ENCODE data around the gene OOSP2.
A peak's percentile ranks its signal among the peaks of the same experiment; 100 is the strongest.
"Not testable (repeated sequence)": the region's sequence is repeated elsewhere in the genome, so short reads cannot be mapped to it uniquely, and the experiment has no call there.

OOSP2 gene, protein sequence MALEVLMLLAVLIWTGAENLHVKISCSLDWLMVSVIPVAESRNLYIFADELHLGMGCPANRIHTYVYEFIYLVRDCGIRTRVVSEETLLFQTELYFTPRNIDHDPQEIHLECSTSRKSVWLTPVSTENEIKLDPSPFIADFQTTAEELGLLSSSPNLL

DNA sequence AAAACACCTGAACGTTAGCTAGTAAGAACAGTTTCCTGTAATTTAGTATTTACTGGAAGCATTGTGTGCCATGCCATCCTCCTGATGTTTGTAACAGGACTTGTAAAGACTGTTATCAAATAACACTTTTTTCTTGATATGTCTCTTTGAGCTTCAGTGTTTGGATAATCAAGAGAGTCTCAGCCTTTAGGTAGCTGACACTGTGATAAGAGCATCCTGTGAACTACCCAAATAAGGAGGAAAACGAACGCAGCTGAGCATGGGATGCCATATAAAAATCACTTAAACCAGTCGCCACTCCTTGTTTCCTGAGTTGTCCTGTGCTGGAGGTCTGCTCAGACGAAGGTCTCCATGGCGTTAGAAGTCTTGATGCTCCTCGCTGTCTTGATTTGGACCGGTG lies at the start of gene OOSP2:
TSS of gene OOSP2 (plus strand) at position 301 of the 400 bp plus-strand sequence. CDS start at position 352, 51 bp downstream.
- no peak for DNase-seq (ENCODE audit: low spot score)

DNA sequence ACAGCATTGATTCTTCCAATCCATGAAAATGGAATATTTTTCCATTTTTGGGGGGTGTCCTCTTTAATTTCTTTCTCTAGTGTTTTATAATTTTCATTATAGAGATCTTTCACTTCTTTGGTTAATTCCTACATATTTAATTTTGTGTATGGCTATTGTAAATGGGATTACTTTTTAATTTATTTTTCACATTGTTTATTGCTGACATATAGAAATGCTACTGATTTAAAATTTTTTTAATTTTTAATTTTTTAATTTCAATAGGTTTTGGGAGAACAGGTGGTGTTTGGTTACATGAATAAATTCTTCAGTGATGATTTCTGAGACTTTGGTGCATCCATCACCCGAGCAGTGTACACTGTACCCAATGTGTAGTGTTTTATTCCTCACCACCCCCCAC lies 49.8 kb upstream of the OOSP2 start:
- no peak for DNase-seq (ENCODE audit: low spot score)

DNA sequence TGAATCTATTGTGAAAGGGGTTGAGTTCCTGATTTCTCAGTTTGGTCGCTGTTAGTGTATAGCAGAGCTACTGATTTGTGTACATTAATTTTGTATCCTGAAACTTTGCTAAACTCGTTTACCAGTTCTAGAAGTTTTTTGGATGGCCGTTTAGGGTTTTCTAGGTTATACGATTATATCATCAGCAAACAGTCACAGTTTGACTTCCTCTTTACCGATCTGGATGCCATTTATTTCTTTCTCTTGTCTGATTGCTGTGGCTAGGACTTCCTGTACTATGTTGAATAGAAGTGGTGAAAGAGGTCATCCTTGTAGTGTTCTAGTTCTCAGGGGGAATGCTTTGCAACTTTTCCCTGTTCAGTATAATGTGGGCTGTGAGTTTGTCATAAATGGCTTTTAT lies 47.8 kb upstream of the OOSP2 start:
- no peak for DNase-seq (ENCODE audit: low spot score)

DNA sequence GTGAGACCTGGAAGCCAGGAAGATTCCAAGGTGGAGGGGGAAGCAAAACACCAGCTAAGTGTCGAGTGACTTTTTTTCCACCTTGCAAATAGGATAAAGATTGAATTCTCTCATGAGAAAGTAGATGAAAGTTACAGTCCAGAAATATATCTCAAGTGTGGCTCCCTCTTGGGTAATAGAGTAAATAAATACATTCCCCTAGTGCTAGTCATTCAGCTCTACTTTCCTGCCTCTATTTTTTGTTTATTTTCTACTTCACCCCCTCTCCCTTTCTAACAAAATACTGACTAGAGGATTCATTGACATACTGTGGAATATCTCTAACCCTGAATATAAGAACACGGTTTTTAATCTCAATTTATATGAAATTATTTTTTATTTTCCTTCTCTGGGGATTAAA lies 42.4 kb upstream of the OOSP2 start:
- no peak for DNase-seq (ENCODE audit: low spot score)

DNA sequence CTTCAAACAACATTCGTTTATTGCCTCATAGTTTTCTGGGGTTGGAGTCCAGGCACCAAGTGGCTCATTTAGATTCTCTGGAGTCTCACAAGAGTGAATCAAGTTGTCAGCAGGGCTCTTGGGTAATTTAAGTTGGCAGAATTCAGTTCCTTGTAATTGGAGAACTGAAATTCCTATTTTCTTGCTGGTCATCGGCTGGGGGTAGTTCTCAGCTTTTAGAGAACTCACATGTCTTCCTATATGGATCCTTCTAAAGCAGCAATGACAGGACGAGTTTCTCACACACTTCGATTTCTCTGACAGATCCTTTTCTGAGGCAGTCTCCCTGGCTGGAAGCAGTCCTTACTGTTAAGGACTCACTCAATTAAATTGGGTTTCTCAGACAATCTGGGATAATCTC lies 40.5 kb upstream of the OOSP2 start:
- DNase-seq (ENCODE audit: low spot score) = peak; percentile 32

DNA sequence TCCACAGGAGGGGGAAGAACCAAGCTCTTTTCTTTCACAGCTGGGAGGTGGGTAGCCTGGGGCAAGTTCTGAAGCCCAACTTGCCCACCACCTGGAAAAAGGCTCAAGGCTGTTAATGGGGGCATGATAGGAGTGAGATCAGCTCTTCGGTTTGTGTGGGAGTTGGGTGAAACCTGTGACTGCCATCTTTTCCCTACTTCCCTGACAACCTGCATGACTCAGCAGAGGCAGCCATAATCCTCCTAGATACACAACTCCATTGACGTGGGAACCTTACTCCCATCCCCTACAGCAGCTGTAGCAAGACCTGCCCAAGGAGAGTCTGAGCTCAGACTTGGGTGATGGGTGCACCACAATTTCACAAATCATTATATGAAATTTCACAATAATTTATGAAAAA lies 36.5 kb upstream of the OOSP2 start:
- DNase-seq (ENCODE audit: low spot score) = no peak

DNA sequence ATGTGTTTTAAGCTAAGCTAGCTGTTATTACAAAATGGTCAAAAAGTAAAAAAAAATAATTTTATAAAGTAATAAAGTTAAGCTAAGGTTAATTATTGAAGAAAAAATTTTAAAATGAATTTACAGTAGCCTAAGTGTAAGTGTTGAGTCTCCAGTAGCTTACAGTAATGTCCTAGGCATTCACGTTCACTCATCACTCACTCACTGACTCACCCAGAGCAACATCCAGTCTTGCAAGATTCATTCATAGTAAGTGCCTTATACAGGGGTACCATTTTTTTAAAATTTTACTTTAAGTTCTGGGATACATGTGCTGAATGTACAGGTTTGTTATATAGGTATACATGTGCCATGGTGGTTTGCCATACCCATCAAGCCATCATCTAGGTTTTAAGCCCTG lies 34.8 kb upstream of the OOSP2 start:
- no peak for DNase-seq (ENCODE audit: low spot score)

DNA sequence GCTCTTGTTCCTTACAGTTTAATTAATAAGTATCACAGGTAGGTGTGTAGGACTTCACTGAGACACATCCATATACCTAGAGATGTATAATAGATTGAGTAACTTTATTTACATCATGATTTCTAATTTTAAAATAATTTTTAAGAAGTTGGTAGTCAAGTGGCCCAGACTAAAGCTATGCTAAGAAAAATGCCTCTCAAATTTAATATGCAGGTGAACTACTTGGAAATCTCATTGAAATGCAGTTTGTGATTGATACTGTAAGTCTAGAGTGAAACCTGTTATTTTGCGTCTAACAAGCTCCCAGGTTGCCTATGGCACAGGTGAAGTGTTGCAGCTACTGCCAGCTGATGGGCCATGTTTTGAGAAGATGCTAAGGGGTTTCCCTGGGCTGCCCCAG lies 23.3 kb upstream of the OOSP2 start, which contains the start of gene OOSP4B:
TSS of gene OOSP4B (plus strand) at position 301 of the 400 bp plus-strand sequence.
- no peak for DNase-seq (ENCODE audit: low spot score)

DNA sequence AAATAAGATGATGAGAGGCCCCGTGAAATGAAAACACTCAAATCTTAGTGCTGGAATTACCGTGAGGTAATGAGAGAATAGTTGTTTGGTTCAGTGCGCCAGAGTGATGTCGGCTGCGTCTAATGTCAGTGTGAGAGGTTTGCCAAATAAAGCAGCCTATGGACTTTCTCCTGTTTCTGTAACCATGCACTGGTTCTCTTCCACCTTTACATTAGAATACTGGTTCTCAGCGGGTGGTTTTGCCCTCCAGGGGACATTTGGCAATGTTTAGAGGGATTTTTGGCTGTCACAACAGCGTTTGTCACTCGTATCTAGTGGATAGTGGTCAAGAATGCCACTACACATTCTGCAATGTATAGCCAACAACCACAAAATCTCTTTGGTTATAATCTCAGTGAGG lies 22.2 kb upstream of the OOSP2 start:
- DNase-seq (ENCODE audit: low spot score) = no peak

DNA sequence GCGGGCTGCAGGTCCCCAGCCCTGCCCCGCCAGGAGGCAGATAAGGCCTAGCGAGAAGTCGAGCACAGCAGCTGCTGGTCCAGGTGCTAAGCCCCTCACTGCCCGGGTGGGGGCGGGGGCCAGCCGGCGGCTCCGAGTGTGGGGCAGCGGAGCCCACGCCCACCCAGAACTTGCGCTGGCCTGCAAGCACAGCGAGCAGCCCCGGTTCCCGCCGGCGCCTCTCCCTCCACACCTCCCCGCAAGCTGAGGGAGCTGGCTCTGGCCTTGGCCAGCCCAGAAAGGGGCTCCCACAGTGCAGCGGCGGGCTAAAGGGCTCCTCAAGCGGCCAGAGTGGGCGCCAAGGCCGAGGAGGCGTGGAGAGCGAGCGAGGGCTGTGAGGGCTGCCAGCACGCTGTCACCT lies 19.8 kb upstream of the OOSP2 start:
- DNase-seq (ENCODE audit: low spot score) = not testable (repeated sequence)

DNA sequence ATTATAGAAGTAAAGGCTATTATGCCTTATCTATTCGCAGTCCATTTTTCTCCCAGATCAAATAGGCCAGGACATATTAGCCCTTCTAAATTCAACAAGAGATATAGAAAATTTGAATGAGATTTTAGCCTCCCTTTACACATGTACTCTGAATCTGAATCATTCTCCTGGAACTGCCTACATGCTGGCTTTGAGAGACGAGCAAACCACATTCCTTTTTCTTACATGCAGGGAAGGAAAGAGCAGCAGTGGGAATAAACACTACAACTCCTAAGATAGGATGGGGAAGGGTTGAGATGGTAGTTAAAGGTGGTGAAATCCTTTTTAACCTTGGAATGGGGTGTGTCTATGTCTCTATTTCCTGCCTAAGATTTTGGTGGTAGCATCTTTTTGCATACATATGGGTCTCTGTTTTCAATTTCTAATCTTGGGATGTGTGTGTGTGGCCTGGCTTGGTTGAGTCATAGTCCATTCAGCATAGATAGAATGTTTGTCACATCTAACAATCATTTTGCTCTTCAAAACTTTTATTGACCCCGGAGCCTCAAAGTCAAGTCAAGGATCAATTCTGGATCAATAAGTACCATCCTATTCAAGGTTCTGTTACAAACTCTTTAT lies 11.1 kb upstream of the OOSP2 start:
- no peak for DNase-seq (ENCODE audit: low spot score)

DNA sequence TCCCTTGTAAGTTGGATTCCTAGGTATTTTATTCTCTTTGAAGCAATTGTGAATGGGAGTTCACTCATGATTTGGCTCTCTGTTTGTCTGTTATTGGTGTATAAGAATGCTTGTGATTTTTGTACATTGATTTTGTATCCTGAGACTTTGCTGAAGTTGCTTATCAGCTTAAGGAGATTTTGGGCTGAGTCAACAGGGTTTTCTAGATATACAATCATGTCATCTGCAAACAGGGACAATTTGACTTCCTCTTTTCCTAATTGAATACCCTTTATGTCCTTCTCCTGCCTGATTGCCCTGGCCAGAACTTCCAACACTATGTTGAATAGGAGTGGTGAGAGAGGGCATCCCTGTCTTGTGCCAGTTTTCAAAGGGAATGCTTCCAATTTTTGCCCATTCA lies 10.2 kb downstream of the OOSP2 start:
- DNase-seq (ENCODE audit: low spot score) = not testable (repeated sequence)

DNA sequence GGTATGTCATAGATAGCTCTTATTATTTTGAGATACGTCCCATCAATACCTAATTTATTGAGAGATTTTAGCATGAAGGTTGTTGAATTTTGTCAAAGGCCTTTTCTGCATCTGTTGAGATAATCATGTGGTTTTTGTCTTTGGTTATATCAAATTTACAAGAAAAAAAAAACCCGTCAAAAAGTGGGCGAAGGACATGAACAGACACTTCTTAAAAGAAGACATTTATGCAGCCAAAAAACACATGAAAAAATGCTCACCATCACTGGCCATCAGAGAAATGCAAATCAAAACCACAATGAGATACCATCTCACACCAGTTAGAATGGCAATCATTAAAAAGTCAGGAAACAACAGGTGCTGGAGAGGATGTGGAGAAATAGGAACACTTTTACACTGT lies 10.6 kb downstream of the OOSP2 start:
- DNase-seq (ENCODE audit: low spot score) = not testable (repeated sequence)

DNA sequence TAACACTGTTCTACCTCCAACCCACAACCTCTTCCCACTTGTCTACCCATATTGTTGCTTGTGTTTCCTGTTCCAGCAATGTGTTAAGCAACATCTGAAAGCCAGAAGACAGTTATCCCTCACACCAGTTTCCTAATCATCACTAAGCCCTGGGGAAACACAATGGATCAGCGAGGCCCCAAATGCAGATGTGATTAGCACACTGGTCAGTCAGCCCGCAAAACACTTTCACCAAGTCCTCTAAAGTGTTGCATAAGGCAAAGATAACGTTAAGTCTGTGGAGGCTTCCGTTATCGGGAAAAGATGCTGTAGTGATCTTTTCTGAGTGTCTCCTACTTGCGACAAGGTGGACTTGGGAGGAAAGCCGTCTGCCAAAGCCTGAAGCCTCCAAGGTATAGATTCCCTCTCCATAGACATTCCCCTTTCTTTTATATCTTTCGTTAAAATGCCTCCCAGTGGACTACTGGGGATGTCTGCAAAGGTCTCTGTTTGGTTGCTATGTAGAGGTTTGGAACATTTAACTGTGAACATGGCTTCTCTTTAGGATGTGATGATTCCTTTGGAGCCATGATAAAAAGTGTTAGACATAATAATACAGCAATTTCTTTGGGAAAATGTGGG lies 16.2 kb downstream of the OOSP2 start, which contains the start of gene MS4A3:
TSS of gene MS4A3 (plus strand) at position 317 of the 621 bp plus-strand sequence. CDS start 4,496 bp downstream, outside the sequence.
- DNase-seq (ENCODE audit: low spot score) = no peak

DNA sequence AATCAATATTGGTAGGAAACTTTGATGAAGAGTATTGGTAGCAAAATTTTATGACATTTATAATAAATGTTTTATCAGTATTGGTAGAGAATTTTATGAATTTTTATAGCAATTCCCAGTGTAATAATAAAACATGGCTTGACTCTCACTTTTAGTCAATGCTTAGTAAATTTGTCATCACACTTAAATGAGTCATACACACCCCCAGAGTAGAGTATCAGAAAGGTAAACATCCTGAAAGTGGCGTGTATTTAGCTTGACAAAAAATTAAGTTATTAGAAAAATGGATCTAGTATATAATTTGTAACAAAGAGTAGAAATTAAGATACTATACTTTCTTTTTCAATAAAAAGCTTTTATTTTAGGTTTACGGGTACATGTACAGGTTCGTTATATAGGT lies 18.8 kb downstream of the OOSP2 start:
- no peak for DNase-seq (ENCODE audit: low spot score)

DNA sequence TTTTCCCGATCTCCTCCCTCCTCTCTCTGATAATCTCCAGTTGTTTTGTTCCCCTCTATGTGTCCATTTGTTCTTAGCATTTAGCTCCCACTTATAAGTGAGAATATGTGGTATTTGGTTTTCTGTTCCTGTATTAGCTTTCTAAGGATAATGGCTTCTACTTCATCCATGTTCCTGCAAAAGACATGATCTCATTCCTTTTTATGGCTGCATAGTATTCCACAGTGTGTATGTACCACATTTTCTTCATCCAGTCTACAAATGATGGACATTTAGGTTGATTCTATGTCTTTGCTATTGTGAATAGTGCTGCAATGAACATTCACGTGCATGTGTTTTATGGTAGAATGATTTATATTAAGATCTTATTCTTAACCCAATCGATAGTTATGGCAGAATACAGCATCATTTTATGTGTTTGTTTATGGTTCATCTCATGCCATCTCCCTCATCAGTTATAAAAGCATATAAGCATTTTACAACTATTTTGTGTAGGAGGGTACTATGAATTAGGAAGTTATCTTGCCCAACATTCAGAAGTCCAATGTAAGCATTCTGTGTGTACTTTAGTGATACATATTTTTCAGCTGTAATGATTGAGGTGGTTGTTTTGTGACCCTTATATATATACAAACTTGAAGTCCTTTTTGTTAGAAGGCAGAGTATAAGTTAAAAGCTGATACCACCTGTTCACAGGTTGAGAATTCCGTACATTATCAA lies 19.5 kb downstream of the OOSP2 start:
- no peak for DNase-seq (ENCODE audit: low spot score)

DNA sequence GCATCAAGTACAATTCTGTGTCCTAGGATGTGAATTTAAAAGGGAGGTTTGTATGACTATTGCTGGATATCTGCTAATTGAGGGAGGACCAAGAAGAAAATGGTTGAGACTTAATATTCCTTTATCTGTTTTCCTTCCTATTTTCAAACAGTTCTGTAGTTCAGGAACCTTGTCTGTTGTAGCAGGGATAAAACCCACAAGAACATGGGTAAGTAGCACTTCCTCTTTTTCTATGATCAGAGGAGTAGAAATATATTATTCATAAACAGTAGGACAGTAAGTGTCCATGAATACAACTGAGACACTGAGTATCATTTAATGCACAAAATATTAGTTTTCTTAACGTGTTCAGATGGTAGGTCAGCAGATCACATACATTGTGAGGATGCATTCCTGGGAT lies 23.9 kb downstream of the OOSP2 start:
- no peak for DNase-seq (ENCODE audit: low spot score)

DNA sequence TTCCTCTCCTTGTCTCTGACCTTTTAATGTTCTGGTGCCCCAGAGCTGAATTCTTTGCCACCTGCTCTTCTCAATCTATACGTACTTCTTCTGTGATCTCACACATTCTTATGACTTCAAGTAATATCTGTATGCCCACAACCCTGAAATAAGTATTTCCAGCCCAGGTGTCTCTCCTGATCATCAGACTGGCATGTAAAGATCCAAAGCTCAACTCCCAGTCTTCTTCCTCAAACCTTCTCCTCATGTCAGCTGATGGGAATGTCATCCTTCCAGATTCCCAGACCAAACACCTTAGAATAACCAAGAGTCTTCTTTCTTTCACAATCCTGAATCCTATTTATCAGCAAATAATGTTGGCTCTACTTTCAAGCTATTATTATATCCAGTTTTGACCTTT lies 25.6 kb downstream of the OOSP2 start:
- DNase-seq (ENCODE audit: low spot score) = no peak

DNA sequence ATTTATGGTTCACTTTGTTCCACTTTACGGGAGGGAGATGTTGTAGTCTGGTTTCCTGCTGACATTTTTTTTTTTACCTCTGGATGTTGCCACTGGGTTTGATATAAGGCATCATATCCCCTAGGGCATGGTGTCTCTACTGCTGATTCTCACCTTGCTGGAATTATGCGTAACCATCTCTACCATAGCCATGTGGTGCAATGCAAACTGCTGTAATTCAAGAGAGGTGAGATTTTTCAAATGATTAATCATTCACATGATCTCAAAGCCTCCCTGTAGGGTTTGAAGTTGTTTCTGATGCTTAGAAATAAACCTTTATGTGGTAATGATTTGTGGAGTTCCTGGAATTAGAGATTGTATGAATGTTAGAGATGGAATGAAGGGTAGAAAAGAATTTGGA lies 29.2 kb downstream of the OOSP2 start:
- DNase-seq (ENCODE audit: low spot score) = no peak

DNA sequence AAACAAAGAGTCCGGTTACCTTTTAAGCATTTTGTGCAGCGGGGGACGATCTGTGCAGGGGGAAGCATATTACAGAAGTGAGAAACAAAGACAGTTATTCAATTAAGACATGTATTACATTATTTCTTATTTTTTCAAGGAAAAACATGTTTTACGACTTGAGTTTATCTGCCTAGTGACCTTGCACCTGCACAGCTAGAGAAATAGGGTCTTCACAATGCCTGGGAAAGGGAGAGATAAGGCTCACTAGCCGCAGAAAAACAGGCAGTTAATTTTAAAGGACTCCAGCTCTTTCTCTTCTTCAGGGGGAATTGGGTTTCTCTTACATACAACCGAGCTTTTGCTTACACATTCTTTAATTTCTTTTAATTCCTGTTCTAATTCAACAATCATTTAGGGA lies 31.4 kb downstream of the OOSP2 start:
- DNase-seq (ENCODE audit: low spot score) = not testable (repeated sequence)

DNA sequence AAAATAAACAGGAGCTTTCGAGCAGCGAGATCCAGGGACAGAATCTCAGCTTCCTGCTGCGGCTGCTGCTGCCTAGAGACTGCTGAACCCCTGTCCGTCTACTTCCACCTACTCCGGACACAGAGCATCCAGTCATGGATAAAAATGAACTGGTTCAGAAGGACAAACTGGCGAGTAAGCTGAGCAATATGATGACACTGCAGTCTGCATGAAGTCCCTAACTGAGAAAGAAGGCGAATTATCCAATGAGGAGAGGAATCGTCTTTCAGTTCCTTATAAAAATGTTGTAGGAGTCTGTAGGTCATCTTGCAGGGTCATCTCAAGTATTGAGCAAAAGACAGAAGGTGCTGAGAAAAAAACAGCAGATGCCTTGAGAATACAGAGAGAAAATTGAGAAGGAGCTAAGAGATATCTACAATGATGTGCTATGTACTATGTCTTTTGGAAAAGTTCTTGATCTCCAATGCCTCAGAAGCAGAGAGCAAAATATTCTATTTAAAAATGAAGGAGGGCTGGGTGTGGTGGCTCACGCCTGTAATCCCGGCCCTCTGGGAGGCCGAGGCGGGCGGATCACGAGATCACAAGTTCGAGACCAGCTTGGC lies 37.1 kb downstream of the OOSP2 start:
- DNase-seq (ENCODE audit: low spot score) = no peak

DNA sequence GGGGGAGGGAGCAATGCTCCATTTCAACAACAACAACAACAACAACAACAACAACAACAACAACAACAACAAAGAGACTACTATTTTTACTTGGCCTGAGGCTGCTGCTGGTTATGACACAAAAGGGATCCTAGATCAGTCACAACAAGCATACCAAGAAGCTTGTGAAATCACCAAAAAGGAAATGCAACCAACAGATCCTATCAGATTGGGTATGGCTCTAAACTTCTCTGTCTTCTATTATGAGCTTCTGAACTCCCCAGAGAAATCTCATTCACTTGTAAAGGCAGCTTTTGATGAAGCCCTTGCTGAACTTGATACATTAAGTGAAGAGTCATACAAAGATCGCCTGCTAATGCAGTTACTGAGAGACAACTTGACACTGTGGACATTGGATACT lies 37.8 kb downstream of the OOSP2 start:
- no peak for DNase-seq (ENCODE audit: low spot score)

DNA sequence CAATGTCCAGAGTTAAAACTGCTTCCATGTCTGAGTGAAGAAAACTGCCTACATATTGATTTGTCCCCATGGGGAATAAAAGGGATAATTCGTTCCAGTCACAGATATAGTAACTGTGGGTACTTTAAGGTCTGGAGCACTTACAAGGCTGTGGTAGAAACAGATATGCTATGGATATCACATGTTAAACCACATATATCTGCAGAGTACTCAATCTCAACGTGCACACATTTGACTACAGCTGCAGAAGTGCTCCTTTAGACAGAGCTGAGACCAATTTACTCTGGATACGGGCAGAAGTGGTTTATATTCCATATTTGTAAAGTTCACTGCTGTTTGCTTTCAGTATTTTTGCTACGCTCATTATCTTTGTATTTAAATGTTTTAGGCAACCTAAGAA lies 38.5 kb downstream of the OOSP2 start:
- no peak for DNase-seq (ENCODE audit: low spot score)
